SK-N-SH (cell line): ENCODE results near the gene EP300. TPM values are rescaled to one million over a fixed set of nuclear protein-coding genes. Genes with fewer than 3 reads are reported as not detected.
"Not testable (repeated sequence)": the region's sequence is repeated elsewhere in the genome, so short reads cannot be mapped to it uniquely, and the experiment has no call there.

ENCODE experiments used
- CTCF ChIA-PET: fragments of 300-600, 350-600 bp; formaldehyde crosslinking; extraction: SDS; loops from one replicate; lab custom pipeline; 2021; lab: Yijun Ruan, JAX
- POLR2A ChIA-PET: fragments of 350-600 bp; sonication (Branson Sonifier 250); formaldehyde crosslinking; extraction: SDS; loops from one replicate; lab custom pipeline; 2020; ENCODE audit warnings: antibody characterized with exemption, inconsistent platforms; lab: Yijun Ruan, JAX
- DNase-seq: peaks from one replicate; pipeline ENCODE4 v3.0.0; 2012
- H2AFZ ChIP-seq: fragments of 200-600 bp; sonication (generic); 2 replicates; pipeline ENCODE4 v1.8.1; 2016; ENCODE audit warnings: antibody characterized with exemption, mild to moderate bottlenecking, low read depth
- H3F3A ChIP-seq: fragments of 200-600 bp; sonication (generic); replicated peaks from 2 replicates; pipeline ENCODE3; 2016; ENCODE audit warnings: antibody characterized with exemption, mild to moderate bottlenecking; ENCODE audit not compliant: insufficient read depth
- H3K27ac ChIP-seq, 2 experiments: fragments of 200-500 bp in 1 of 2; fragments of 200-600 bp in 1 of 2; sonication (Bioruptor generic) in 1 of 2; sonication (generic), shearing (Covaris generic) in 1 of 2; 2 replicates each; pipeline versions ENCODE4 v1.5.1 to v1.6.1; 2014 to 2016; ENCODE audit warnings: low read depth in 2 of 2, inconsistent platforms in 1 of 2, low read length in 1 of 2, mild to moderate bottlenecking in 1 of 2, mixed read lengths in 1 of 2
- H3K27me3 ChIP-seq: fragments of 200-600 bp; sonication (generic), shearing (Covaris generic); 2 replicates; pipeline ENCODE4 v1.6.1; 2016; ENCODE audit warnings: mixed run types; ENCODE audit not compliant: insufficient read depth
- H3K36me3 ChIP-seq, 2 experiments: fragments of 200-500 bp in 1 of 2; fragments of 200-600 bp in 1 of 2; sonication (Bioruptor generic) in 1 of 2; sonication (generic) in 1 of 2; replicated peaks in 1 of 2; 2 replicates each; pipeline versions ENCODE3 to v1.5.1; 2014 to 2016; ENCODE audit warnings: low read length in 1 of 2, mild to moderate bottlenecking in 1 of 2; ENCODE audit not compliant: insufficient read depth in 2 of 2, control insufficient read depth in 1 of 2
- H3K4me1 ChIP-seq, 2 experiments: fragments of 200-500 bp in 1 of 2; fragments of 200-600 bp in 1 of 2; sonication (Bioruptor generic) in 1 of 2; sonication (generic), shearing (Covaris generic) in 1 of 2; 2 replicates each; pipeline versions ENCODE4 v1.5.1 to v1.6.1; 2014 to 2016; ENCODE audit warnings: low read depth in 1 of 2, low read length in 1 of 2, mixed run types in 1 of 2; ENCODE audit not compliant: insufficient read depth in 2 of 2, control insufficient read depth in 1 of 2
- H3K4me2 ChIP-seq: fragments of 200-600 bp; sonication (generic), shearing (Covaris generic); 2 replicates; pipeline ENCODE4 v1.6.1; 2017; ENCODE audit warnings: mixed run types
- H3K4me3 ChIP-seq, 2 experiments: fragments of 200-500 bp in 1 of 2; fragments of 200-600 bp in 1 of 2; sonication (Bioruptor generic) in 1 of 2; sonication (generic), shearing (Covaris generic) in 1 of 2; 2 replicates each; pipeline versions ENCODE4 v1.5.1 to v1.8.1; 2014 to 2016; ENCODE audit warnings: low read depth in 2 of 2, inconsistent platforms in 1 of 2, low read length in 1 of 2, mild to moderate bottlenecking in 1 of 2, mixed read lengths in 1 of 2, moderate library complexity in 1 of 2
- H3K79me2 ChIP-seq: fragments of 200-600 bp; sonication (generic); 2 replicates; pipeline ENCODE4 v1.8.1; 2017; ENCODE audit warnings: mild to moderate bottlenecking; ENCODE audit not compliant: insufficient read depth
- H3K9ac ChIP-seq: fragments of 200-600 bp; sonication (generic); 2 replicates; pipeline ENCODE4 v1.6.1; 2017; ENCODE audit warnings: mixed run types
- H3K9me2 ChIP-seq: fragments of 200-600 bp; sonication (generic); 2 replicates; pipeline ENCODE4 v1.6.1; 2017; ENCODE audit warnings: mixed run types
- H3K9me3 ChIP-seq: fragments of 200-600 bp; sonication (generic); 2 replicates; pipeline ENCODE4 v1.6.1; 2017; ENCODE audit warnings: mixed run types, mild to moderate bottlenecking, moderate library complexity
- H4K20me1 ChIP-seq: fragments of 200-600 bp; sonication (generic); 2 replicates; pipeline ENCODE4 v1.6.1; 2017; ENCODE audit warnings: mild to moderate bottlenecking, mixed run types; ENCODE audit not compliant: insufficient read depth
- CHD2 ChIP-seq: fragments of 150-350 bp; IDR thresholded peaks from 2 replicates; pipeline ENCODE4 v1.6.1; 2018; ENCODE audit warnings: low read length; ENCODE audit not compliant: partially characterized antibody
- EP300 ChIP-seq, 2 experiments: IDR thresholded peaks; 2 replicates each; pipeline versions ENCODE4 v1.4.0 to v1.6.1; 2012; ENCODE audit warnings: borderline replicate concordance in 1 of 2, low read depth in 1 of 2, low read length in 1 of 2
- FOXJ3 ChIP-seq: sonication (generic); formaldehyde crosslinking; IDR thresholded peaks from 2 replicates; pipeline ENCODE4 v1.5.1; 2020; ENCODE audit warnings: mild to moderate bottlenecking, missing genetic modification reagents
- GABPA ChIP-seq: IDR thresholded peaks from 2 replicates; pipeline ENCODE4 v1.4.0; 2012; ENCODE audit warnings: low read depth, mild to moderate bottlenecking
- GATA2 ChIP-seq: sonication (generic); formaldehyde crosslinking; IDR thresholded peaks from 2 replicates; pipeline ENCODE4 v1.5.0; 2020; ENCODE audit warnings: mild to moderate bottlenecking, missing genetic modification reagents
- JUND ChIP-seq: IDR thresholded peaks from 2 replicates; pipeline ENCODE4 v1.4.0; 2012
- MAX ChIP-seq: IDR thresholded peaks from 2 replicates; pipeline ENCODE4 v1.4.0; 2012; ENCODE audit warnings: low read depth
- MEF2A ChIP-seq: IDR thresholded peaks from 2 replicates; pipeline ENCODE4 v1.4.0; 2012; ENCODE audit warnings: low read depth, borderline replicate concordance
- NFIC ChIP-seq: IDR thresholded peaks from 2 replicates; pipeline ENCODE4 v1.4.0; 2012; ENCODE audit warnings: borderline replicate concordance
- NRF1 ChIP-seq: IDR thresholded peaks from 2 replicates; pipeline ENCODE4 v1.6.1; 2012; ENCODE audit warnings: low read depth, mild to moderate bottlenecking, low read length
- RAD21 ChIP-seq: IDR thresholded peaks from 2 replicates; pipeline ENCODE4 v1.6.1; 2012; ENCODE audit warnings: mild to moderate bottlenecking, low read length
- RFX5 ChIP-seq: IDR thresholded peaks from 2 replicates; pipeline ENCODE4 v1.6.1; 2012; ENCODE audit warnings: mild to moderate bottlenecking, improper control_type of control experiment, low read length
- SMC3 ChIP-seq: IDR thresholded peaks from 2 replicates; pipeline ENCODE4 v1.6.1; 2012; ENCODE audit warnings: low read depth, low read length, improper control_type of control experiment
- TAF1 ChIP-seq: IDR thresholded peaks from 2 replicates; pipeline ENCODE4 v1.6.1; 2012; ENCODE audit warnings: low read depth, mild to moderate bottlenecking, low read length, moderate library complexity, borderline replicate concordance
- TCF12 ChIP-seq: IDR thresholded peaks from 2 replicates; pipeline ENCODE4 v1.4.0; 2012
- USF1 ChIP-seq: IDR thresholded peaks from 2 replicates; pipeline ENCODE4 v1.4.0; 2012; ENCODE audit warnings: low read depth, borderline replicate concordance
- USF2 ChIP-seq: fragments of 150-350 bp; IDR thresholded peaks from 2 replicates; pipeline ENCODE4 v1.6.1; 2017; ENCODE audit warnings: antibody characterized with exemption, low read length, low read depth, borderline replicate concordance
- YY1 ChIP-seq: IDR thresholded peaks from 2 replicates; pipeline ENCODE4 v1.4.0; 2012; ENCODE audit warnings: low read depth, mild to moderate bottlenecking
- WGBS: methylation state at CpG from one replicate; pipeline ENCODE4 v1.1.6; 2017; ENCODE audit warnings: low lambda C conversion rate; 5-methylcytosine and 5-hydroxymethylcytosine counted together
- polyA plus RNA-seq, 3 experiments: library from polyadenylated mRNA; depleted of rRNA; stranded (reverse); fragments of >200 nt; gene quantifications; 2 replicates each; pipeline ENCODE4 v1.2.3, GENCODE V29; 2012

EP300 gene
- polyA plus RNA-seq, 1 of the 3 experiments (the other 2 are of a cell fraction), result 7.1 TPM

GRCh38 chr22:41180362-41180761 lies 88.0 kb downstream of the EP300 start:
- H3K9me2 ChIP-seq, H3K27me3 ChIP-seq, H3K4me1 ChIP-seq, H3K4me2 ChIP-seq, DNase-seq, H3K27ac ChIP-seq, CTCF ChIA-PET, H3K79me2 ChIP-seq, H3K4me3 ChIP-seq, POLR2A ChIA-PET, H4K20me1 ChIP-seq, H3K9ac ChIP-seq, H3K9me3 ChIP-seq, H3F3A ChIP-seq, H2AFZ ChIP-seq: not testable (repeated sequence)
- 97% methylated on average over 4 of the region's 6 CpGs for WGBS
- peaks cover 4 to 34% of the 10 kb centered on the region in 2 experiments for H3K36me3 ChIP-seq

- WGBS, result 97% methylated on average over 3 of the region's 3 CpGs
- no peak overlapping the region for H3K27ac ChIP-seq
- H2AFZ ChIP-seq, result no peak overlapping the region
- DNase-seq, result no peak
- no peak overlapping the region for H3K9ac ChIP-seq
- no peaks in the 10 kb centered on the region for H3K79me2 ChIP-seq
- peaks cover 2% of the 10 kb centered on the region for H3F3A ChIP-seq
- CTCF ChIA-PET, result no interaction called here
- no peaks in the 10 kb centered on the region for H4K20me1 ChIP-seq
- no peak for TF ChIP-seq GATA2 (CRISPR knock-in tag)
- no peak for TF ChIP-seq RFX5
- TF ChIP-seq SMC3, result no peak
- TF ChIP-seq MAX, result no peak
- no peak for TF ChIP-seq JUND
- no peak for TF ChIP-seq GABPA
- TF ChIP-seq USF2, result no peak
- no peak for TF ChIP-seq YY1
- no peak for TF ChIP-seq TAF1
- TF ChIP-seq TCF12, result no peak
- no peak for TF ChIP-seq CHD2
- no peak for TF ChIP-seq USF1
- no peak for TF ChIP-seq NRF1
- no peak for TF ChIP-seq MEF2A
- TF ChIP-seq RAD21, result no peak
- TF ChIP-seq NFIC, result no peak
- TF ChIP-seq EP300 (IDR thresholded peaks at IDR 0.05; ENCODE audit: borderline replicate concordance in 1 of 2, low read depth in 1 of 2, low read length in 1 of 2), result no peak
- no peak for TF ChIP-seq FOXJ3 (CRISPR knock-in tag)
- H3K4me3 ChIP-seq, result no peak overlapping the region
- H3K36me3 ChIP-seq, result peaks cover 4 to 30% of the 10 kb centered on the region in 2 experiments
- H3K27me3 ChIP-seq, result no peaks in the 10 kb centered on the region
- H3K9me3 ChIP-seq, result no peaks in the 10 kb centered on the region
- peaks cover 0 to 4% of the 10 kb centered on the region in 2 experiments; a peak in 1 of 4 replicates for H3K4me1 ChIP-seq
- POLR2A ChIA-PET, result no interaction called here
- no peaks in the 10 kb centered on the region for H3K9me2 ChIP-seq
- no peak overlapping the region for H3K4me2 ChIP-seq
These were observed 88.5 kb downstream of the EP300 start for GRCh38 chr22:41180926-41181325.
